ENCODE data around the gene SLCO3A1.

DNA sequence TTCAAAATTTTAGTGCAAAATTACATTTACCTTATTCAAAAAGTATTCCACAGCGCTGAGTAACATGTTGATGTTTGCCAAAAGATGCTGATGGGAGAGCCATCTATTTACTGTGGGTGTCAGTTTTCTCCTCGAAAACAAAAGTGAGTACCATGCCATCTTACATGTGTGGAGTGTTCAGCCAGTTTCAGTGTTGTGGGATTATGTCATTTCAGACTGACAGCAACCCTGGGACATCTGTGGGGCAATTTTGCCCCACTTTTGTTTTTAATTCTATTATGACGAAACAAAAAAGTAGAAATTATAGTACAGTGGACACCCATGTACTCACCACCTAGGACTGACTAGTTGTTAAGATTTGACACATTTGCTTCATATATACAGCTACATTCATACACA lies 19.6 kb downstream of the SLCO3A1 start:
- TF ChIP-seq, protein P1, sequence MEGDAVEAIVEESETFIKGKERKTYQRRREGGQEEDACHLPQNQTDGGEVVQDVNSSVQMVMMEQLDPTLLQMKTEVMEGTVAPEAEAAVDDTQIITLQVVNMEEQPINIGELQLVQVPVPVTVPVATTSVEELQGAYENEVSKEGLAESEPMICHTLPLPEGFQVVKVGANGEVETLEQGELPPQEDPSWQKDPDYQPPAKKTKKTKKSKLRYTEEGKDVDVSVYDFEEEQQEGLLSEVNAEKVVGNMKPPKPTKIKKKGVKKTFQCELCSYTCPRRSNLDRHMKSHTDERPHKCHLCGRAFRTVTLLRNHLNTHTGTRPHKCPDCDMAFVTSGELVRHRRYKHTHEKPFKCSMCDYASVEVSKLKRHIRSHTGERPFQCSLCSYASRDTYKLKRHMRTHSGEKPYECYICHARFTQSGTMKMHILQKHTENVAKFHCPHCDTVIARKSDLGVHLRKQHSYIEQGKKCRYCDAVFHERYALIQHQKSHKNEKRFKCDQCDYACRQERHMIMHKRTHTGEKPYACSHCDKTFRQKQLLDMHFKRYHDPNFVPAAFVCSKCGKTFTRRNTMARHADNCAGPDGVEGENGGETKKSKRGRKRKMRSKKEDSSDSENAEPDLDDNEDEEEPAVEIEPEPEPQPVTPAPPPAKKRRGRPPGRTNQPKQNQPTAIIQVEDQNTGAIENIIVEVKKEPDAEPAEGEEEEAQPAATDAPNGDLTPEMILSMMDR (IDR thresholded peaks at IDR 0.05; ENCODE audit: insufficient read depth, low read length): no peak
- TF ChIP-seq POLR2AphosphoS5 (IDR thresholded peaks at IDR 0.05; ENCODE audit: low read depth): no peak
- no peak for TF ChIP-seq GABPA (IDR thresholded peaks at IDR 0.05; ENCODE audit: low read depth)

Data from HL-60 (cell line).